PC-9 (cell line): Measurements from ENCODE around the gene KMT2D. TPM values are rescaled to one million over a fixed set of nuclear protein-coding genes. Genes with fewer than 3 reads are reported as not detected.

Source experiments
- BruUV-seq: library from RNA; stranded (reverse); fragments of 400-500 nt; replicated peaks from 2 replicates; lab custom pipeline; 2021; lab: Mats Ljungman, UMichigan
- CTCF ChIA-PET: fragments of 300-600 bp; sonication (Branson Sonifier 250); formaldehyde crosslinking; loops from one replicate; lab custom pipeline; 2022; ENCODE audit warnings: antibody characterized with exemption; lab: Charles Lee
- POLR2A ChIA-PET: fragments of 300-600 bp; sonication (Branson Sonifier 250); formaldehyde crosslinking; loops from one replicate; lab custom pipeline; 2022; ENCODE audit warnings: antibody characterized with exemption; ENCODE audit not compliant: unreplicated experiment; lab: Charles Lee
- DNase-seq, 2 experiments: peaks; one replicate each; pipeline versions ENCODE4 v3.0.0 to v3.0.0-alpha.2; 2015 to 2022; ENCODE audit warnings: mixed read lengths in 1 of 2
- H2AFZ ChIP-seq: fragments of 200-600 bp; sonication (generic); 2 replicates; pipeline ENCODE4 v1.8.1; 2017; ENCODE audit warnings: antibody characterized with exemption
- H3F3A ChIP-seq: fragments of 200-600 bp; sonication (generic); 2 replicates; pipeline ENCODE4 v1.8.1; 2017; ENCODE audit warnings: antibody characterized with exemption, mild to moderate bottlenecking, low read depth; ENCODE audit not compliant: insufficient read depth
- H3K27ac ChIP-seq: fragments of 200-600 bp; sonication (generic); 2 replicates; pipeline ENCODE4 v1.6.1; 2016; ENCODE audit warnings: mixed run types
- H3K27me3 ChIP-seq: fragments of 200-600 bp; sonication (generic); 2 replicates; pipeline ENCODE4 v1.6.1; 2016; ENCODE audit warnings: low read depth, mixed run types; ENCODE audit not compliant: insufficient read depth
- H3K36me3 ChIP-seq: fragments of 200-600 bp; sonication (generic); 2 replicates; pipeline ENCODE4 v1.6.1; 2016; ENCODE audit warnings: low read depth, mixed run types
- H3K4me1 ChIP-seq: fragments of 200-600 bp; sonication (generic); replicated peaks from 2 replicates; pipeline ENCODE4 v1.6.1; 2016; ENCODE audit warnings: mixed run types; ENCODE audit not compliant: insufficient read depth
- H3K4me2 ChIP-seq: fragments of 200-600 bp; sonication (generic); 2 replicates; pipeline ENCODE4 v1.6.1; 2017; ENCODE audit warnings: mixed run types
- H3K4me3 ChIP-seq: fragments of 200-600 bp; sonication (generic); 2 replicates; pipeline ENCODE4 v1.6.1; 2016; ENCODE audit warnings: mixed run types
- H3K79me2 ChIP-seq: fragments of 200-600 bp; sonication (generic); 2 replicates; pipeline ENCODE4 v1.6.1; 2017; ENCODE audit warnings: low read depth, mixed run types
- H3K9me2 ChIP-seq: fragments of 200-600 bp; sonication (generic); 2 replicates; pipeline ENCODE4 v1.8.1; 2017; ENCODE audit warnings: mild to moderate bottlenecking; ENCODE audit not compliant: insufficient read depth
- H3K9me3 ChIP-seq: fragments of 200-600 bp; sonication (generic); 2 replicates; pipeline ENCODE4 v1.8.1; 2016; ENCODE audit warnings: low read depth; ENCODE audit not compliant: insufficient read depth
- H4K20me1 ChIP-seq: fragments of 200-600 bp; sonication (generic); 2 replicates; pipeline ENCODE4 v1.8.1; 2017; ENCODE audit not compliant: insufficient read depth
- EZH2 ChIP-seq: fragments of 200-600 bp; sonication (generic); IDR thresholded peaks from 2 replicates; pipeline ENCODE4 v1.8.0; 2017; ENCODE audit warnings: antibody characterized with exemption, low read depth
- intact Hi-C: fragments of 100-400 bp; cut with micrococcal nuclease; formaldehyde crosslinking; loops from one replicate; pipeline ENCODE4 v1.10.0; 2022; ENCODE audit not compliant: unreplicated experiment
- total RNA-seq: library from RNA; stranded (reverse); gene quantifications from 2 replicates; pipeline ENCODE4 v1.2.3, GENCODE V29; 2021
- TF ChIP-seq, protein P1 (sequence below): fragments of 200-600 bp; sonication (generic); conservative IDR thresholded peaks from 2 replicates; pipeline ENCODE4 v1.6.1; 2017; ENCODE audit warnings: mixed run types, antibody characterized with exemption, mild to moderate bottlenecking, moderate library complexity

Gene KMT2D
- total RNA-seq, 1 experiment from 2014 or later = 94.0 TPM

DNA sequence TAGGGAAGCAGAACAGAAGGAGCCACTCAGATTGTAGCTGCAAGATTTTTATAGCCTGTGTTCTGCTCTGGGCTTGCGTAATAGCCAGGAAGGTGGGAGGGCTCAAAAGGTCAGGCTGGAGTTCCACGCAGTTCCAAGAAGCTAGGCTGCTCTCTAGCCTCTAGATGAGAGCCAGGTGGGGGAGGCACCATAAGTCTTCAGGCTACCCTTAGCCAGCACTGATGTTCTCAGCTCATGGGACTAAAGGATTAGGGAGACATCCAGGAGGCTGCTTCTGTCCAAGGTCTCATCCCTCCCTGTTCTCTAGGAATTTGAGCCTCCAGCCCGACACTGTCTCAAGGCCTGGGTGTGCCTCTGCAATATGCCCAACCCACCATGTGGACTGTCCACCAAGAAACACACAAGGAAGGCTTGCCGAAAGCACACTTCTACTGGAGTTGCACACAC, 48.4 kb upstream of the KMT2D start:
- ChIA-PET CTCF (interaction anchor here (0.6 to 2.7 kb wide), 4 partner anchors 12 to 45 kb away, joined by 3 to 22 read pairs (median 6); no protein-coding TSS in a partner anchor), POLR2A (no interaction called here)
- Histone ChIP-seq H3K79me2 (peaks cover 39% of the 10 kb centered on the region), H3K4me3 (peak overlapping the region; percentile 92; the same call in 1 of the 2 replicates), H3K27me3 (no peaks in the 10 kb centered on the region), H4K20me1 (no peaks in the 10 kb centered on the region), H3K9me2 (no peaks in the 10 kb centered on the region), H3K4me1 (peaks cover 43% of the 10 kb centered on the region), H2AFZ (peak overlapping the region; percentile 99; the same call in 1 of the 2 replicates), H3K4me2 (peak overlapping the region; percentile 99), H3F3A (peaks cover 20% of the 10 kb centered on the region; the same call in 1 of the 2 replicates), H3K36me3 (0 out of 2 replicates have a peak, but pooled peaks cover 2% of the 10 kb centered on the region), H3K9me3 (no peaks in the 10 kb centered on the region), H3K27ac (0 out of 2 replicates have a peak overlapping the region, but pooled peaks have one; percentile 21)
- no peak for DNase-seq
- TSS peak; percentile 31 for BruUV-seq
- intact Hi-C loops = no loop called here
- TF ChIP-seq EZH2 = no peak
- TF ChIP-seq, protein P1, sequence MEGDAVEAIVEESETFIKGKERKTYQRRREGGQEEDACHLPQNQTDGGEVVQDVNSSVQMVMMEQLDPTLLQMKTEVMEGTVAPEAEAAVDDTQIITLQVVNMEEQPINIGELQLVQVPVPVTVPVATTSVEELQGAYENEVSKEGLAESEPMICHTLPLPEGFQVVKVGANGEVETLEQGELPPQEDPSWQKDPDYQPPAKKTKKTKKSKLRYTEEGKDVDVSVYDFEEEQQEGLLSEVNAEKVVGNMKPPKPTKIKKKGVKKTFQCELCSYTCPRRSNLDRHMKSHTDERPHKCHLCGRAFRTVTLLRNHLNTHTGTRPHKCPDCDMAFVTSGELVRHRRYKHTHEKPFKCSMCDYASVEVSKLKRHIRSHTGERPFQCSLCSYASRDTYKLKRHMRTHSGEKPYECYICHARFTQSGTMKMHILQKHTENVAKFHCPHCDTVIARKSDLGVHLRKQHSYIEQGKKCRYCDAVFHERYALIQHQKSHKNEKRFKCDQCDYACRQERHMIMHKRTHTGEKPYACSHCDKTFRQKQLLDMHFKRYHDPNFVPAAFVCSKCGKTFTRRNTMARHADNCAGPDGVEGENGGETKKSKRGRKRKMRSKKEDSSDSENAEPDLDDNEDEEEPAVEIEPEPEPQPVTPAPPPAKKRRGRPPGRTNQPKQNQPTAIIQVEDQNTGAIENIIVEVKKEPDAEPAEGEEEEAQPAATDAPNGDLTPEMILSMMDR = no peak

DNA sequence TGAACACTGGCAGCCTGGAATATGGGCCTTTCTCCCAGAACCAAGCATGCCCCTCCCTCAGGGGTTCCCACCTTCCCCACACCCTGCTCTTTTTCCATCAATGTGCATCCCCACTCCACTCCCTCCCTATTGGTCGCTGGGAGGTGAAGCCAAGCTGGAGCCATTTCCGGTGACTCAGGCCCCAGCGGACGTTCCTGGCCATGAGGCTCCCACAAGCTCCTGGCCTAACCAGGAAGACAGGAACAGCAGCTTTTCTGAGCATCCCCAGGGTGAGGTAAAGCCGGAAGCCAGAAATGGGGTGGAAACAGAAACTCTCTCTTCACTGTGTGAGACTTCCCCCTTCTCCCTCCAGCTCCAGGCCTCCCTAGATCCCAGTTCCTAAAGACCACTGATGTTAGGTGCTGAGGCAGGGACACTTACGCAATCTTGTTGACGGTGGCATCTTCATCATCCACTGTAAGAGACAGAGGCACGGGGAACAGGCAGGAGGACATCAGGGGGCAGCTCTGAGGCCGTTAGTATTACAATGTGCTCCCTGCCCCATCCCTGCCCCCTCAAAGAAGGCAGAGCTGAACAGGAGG, 45.0 kb upstream of the KMT2D start:
- Histone ChIP-seq H2AFZ (peak overlapping the region; percentile 76), H3K27ac (peak overlapping the region; percentile 95), H3F3A (peaks cover 20% of the 10 kb centered on the region; the same call in 1 of the 2 replicates), H3K4me2 (peak overlapping the region; percentile 75), H3K79me2 (peaks cover 39% of the 10 kb centered on the region), H3K27me3 (no peaks in the 10 kb centered on the region), H4K20me1 (no peaks in the 10 kb centered on the region), H3K9me3 (no peaks in the 10 kb centered on the region), H3K4me1 (peaks cover 37% of the 10 kb centered on the region), H3K9me2 (no peaks in the 10 kb centered on the region), H3K4me3 (peak overlapping the region; percentile 7; the same call in 1 of the 2 replicates), H3K36me3 (peaks cover 10% of the 10 kb centered on the region; the same call in 1 of the 2 replicates)
- DNase-seq = peak; percentile 76 to 89
- BruUV-seq = no TSS peak
- CTCF ChIA-PET = interaction anchor here (0.6 to 2.1 kb wide), 6 partner anchors 14 to 35 kb away, joined by 3 to 15 read pairs (median 4); no protein-coding TSS in a partner anchor
- TF ChIP-seq, protein P1 = no peak
- no peak for TF ChIP-seq EZH2
- POLR2A ChIA-PET = interaction anchor here (0.5 kb wide), 1 partner anchor 39 kb away, joined by 12 read pairs; no protein-coding TSS in a partner anchor
- intact Hi-C loops = no loop called here

DNA sequence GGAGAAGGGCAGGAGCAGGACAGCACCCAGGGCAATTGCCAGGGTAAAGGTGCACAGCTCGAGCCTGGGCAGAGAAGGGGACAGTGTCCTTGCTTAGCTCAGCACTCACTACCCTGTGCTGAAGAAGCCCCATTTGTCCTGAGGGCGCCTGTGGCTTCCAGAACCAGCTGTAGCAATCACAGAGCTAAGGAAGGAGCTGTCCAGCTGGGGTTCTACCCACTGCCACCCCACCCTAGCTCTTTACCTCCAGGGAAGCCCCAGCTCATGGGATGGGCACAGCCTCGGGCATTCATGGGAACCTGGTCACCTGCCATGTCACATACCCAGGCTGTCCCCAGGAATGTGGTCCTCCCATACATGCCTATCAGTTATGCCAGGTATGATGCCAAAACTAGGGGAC, 44.2 kb upstream of the KMT2D start:
- TF ChIP-seq, protein P1 = no peak
- no peak for TF ChIP-seq EZH2
- Histone ChIP-seq H3K36me3 (peaks cover 10% of the 10 kb centered on the region; the same call in 1 of the 2 replicates), H3K27ac (no peak overlapping the region), H4K20me1 (no peaks in the 10 kb centered on the region), H3K4me1 (peaks cover 37% of the 10 kb centered on the region), H3K9me2 (no peaks in the 10 kb centered on the region), H3K4me2 (peak overlapping the region; percentile 75; the same call in 1 of the 2 replicates), H3K79me2 (peaks cover 38% of the 10 kb centered on the region), H3K4me3 (no peak overlapping the region), H3K27me3 (no peaks in the 10 kb centered on the region), H3F3A (peaks cover 20% of the 10 kb centered on the region; the same call in 1 of the 2 replicates), H2AFZ (no peak overlapping the region), H3K9me3 (no peaks in the 10 kb centered on the region)
- no TSS peak for BruUV-seq
- no peak for DNase-seq
- intact Hi-C loops = no loop called here
- POLR2A ChIA-PET = no interaction called here
- CTCF ChIA-PET = interaction anchor here (0.5 to 2.1 kb wide), 6 partner anchors 9 to 113 kb away, joined by 3 to 15 read pairs (median 4); no protein-coding TSS in a partner anchor
